Measurements from ENCODE around the gene HINT3.

DNA sequence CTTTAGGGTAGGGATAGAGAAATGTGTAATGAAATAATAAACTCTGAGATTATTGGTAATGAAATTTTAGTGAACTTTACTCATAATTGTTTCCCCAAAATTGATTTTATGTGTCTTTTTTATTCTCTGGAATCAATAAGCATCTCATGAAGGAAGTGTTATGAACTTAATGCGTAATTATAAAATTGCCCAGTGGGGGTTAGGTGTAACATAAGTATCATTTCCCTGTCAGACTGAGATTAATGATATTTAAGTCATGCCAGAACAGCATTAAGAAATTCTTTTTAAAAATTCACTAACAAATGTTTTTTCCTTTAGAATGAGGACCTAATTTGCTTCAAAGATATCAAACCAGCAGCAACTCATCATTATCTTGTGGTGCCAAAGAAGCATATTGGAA is 10.0 kb downstream of the HINT3 start:
- TF ChIP-seq, protein P1, sequence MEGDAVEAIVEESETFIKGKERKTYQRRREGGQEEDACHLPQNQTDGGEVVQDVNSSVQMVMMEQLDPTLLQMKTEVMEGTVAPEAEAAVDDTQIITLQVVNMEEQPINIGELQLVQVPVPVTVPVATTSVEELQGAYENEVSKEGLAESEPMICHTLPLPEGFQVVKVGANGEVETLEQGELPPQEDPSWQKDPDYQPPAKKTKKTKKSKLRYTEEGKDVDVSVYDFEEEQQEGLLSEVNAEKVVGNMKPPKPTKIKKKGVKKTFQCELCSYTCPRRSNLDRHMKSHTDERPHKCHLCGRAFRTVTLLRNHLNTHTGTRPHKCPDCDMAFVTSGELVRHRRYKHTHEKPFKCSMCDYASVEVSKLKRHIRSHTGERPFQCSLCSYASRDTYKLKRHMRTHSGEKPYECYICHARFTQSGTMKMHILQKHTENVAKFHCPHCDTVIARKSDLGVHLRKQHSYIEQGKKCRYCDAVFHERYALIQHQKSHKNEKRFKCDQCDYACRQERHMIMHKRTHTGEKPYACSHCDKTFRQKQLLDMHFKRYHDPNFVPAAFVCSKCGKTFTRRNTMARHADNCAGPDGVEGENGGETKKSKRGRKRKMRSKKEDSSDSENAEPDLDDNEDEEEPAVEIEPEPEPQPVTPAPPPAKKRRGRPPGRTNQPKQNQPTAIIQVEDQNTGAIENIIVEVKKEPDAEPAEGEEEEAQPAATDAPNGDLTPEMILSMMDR (IDR thresholded peaks at IDR 0.05) = no peak
- TF ChIP-seq POLR2A (IDR thresholded peaks at IDR 0.05) = no peak

Data from gastroesophageal sphincter (tissue), 3 donors.